Testis (tissue), 2 donors: Measurements from ENCODE around the gene CNPY1.

Experiments used
- POLR2A ChIP-seq: fragments of 450-650 bp; IDR thresholded peaks from one replicate; pipeline ENCODE4 v1.6.1; 2017; ENCODE audit warnings: antibody characterized with exemption, mild to moderate bottlenecking, moderate library complexity
- TF ChIP-seq, protein P1 (sequence below), 3 experiments: fragments of 450-650 bp in 2 of 3; fragments of 200-600 bp in 1 of 3; sonication (generic) in 1 of 3; IDR thresholded peaks; one replicate each; pipeline ENCODE4 v1.5.1; 2016 to 2019; ENCODE audit warnings: antibody characterized with exemption in 3 of 3, mild to moderate bottlenecking in 2 of 3, moderate library complexity in 1 of 3

DNA sequence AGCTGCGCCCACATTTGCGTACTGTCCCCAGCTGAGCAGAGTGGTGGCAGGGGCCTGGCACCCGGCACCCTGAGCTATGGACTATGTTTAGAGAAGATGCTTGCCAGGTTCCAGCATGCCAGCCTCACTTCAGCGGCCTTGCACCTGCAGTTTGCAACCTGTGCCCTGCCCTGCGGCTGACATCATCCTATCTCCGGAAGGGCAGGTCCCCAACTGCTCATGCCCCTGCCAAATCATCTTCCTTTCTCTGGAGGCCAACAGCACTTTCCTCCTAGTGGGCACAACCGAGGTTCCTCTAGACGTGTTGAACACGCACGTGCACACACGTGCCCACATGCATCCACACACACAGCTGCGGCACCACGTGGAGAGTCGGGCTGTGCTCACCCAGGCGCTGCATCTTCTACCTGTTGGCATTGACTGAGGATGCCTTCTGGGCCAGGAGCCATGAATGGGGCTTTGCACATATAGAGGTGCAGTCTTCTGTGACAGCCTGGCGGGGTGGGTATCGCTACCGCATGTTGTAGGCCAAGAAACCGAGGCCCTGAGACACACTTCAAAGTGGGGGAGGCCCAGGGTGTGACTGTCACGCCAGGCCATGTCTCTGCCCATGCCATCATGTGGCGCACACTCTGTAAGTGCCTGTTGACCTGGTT lies 24.5 kb downstream of the CNPY1 start:
- TF ChIP-seq, protein P1, sequence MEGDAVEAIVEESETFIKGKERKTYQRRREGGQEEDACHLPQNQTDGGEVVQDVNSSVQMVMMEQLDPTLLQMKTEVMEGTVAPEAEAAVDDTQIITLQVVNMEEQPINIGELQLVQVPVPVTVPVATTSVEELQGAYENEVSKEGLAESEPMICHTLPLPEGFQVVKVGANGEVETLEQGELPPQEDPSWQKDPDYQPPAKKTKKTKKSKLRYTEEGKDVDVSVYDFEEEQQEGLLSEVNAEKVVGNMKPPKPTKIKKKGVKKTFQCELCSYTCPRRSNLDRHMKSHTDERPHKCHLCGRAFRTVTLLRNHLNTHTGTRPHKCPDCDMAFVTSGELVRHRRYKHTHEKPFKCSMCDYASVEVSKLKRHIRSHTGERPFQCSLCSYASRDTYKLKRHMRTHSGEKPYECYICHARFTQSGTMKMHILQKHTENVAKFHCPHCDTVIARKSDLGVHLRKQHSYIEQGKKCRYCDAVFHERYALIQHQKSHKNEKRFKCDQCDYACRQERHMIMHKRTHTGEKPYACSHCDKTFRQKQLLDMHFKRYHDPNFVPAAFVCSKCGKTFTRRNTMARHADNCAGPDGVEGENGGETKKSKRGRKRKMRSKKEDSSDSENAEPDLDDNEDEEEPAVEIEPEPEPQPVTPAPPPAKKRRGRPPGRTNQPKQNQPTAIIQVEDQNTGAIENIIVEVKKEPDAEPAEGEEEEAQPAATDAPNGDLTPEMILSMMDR (IDR thresholded peaks at IDR 0.05), result no peak
- TF ChIP-seq POLR2A, result no peak
